ENCODE data around the gene GLYATL2.

Gene GLYATL2, protein sequence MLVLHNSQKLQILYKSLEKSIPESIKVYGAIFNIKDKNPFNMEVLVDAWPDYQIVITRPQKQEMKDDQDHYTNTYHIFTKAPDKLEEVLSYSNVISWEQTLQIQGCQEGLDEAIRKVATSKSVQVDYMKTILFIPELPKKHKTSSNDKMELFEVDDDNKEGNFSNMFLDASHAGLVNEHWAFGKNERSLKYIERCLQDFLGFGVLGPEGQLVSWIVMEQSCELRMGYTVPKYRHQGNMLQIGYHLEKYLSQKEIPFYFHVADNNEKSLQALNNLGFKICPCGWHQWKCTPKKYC

DNA sequence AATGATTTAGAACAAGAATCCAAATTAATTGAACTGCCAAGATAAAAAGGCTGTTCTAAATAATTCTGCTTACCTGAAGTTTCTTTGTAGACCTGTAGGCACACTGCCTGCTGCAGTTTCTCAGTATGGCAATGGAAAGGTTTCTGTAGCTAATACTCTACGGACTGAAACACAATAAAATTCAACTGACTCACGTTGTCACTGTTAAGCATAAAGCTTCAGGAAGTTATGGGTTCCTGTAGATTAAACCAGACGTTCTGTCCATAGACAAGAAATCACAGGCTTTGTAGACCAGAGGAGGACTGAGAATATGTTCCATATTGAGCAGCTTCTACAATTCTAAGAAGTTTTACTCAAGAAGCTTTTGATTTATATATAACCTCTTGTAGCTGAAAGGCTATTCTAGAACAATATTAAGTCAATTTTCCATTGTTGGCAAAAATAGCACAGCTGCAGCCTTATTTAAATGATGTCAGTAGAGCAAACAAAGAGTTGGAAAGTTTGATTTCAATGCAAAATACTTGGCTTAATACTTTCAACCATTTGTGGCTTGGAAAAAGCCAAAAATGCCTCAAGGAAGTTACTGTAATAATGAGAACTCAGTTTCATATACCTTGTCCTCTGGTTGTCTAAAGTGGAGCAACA is at the start of gene GLYATL2:
TSS of gene GLYATL2 (minus strand) at position 344 of the 645 bp plus-strand sequence. CDS start 5,092 bp downstream, outside the sequence.
- no peak for DNase-seq (ENCODE audit: low read depth)

DNA sequence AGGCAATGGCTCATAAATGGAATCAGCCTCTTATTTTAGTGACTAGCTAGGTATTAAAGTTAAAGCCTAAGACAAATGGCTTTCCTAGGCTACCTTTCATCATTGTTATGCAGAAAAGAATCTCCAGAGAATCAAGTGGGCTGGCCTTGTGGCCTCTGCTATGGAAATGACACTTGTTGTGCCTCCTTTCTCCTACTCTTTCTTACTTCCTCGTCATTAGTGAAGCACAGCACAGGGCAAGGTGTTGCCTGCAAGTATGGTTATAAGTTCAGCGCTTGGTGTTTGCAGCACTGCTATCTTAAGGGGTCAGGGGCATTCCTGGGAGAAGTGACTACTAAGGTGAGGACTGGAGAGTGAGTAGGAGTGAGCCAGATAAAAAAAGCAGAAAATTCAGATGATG is 49.4 kb upstream of the GLYATL2 start:
- DNase-seq (ENCODE audit: low read depth) = no peak

DNA sequence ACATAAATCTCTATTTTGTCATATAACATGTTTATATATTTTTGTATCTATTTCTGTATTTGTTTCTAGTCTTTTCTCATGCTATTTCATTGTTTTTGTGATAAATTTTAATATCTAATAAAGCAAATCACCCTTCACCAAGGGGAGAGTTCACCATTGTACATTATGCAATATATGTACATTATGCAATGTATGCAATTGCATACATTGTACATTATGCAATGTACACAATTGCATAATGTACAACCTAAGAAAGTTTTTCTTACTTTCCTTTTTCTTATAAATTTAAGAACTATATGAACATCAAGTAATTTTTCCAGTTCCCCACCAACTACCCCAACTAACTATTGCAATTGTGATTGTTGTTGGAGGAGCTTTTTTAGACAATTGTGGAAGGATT is 44.1 kb upstream of the GLYATL2 start:
- DNase-seq (ENCODE audit: low read depth) = no peak

DNA sequence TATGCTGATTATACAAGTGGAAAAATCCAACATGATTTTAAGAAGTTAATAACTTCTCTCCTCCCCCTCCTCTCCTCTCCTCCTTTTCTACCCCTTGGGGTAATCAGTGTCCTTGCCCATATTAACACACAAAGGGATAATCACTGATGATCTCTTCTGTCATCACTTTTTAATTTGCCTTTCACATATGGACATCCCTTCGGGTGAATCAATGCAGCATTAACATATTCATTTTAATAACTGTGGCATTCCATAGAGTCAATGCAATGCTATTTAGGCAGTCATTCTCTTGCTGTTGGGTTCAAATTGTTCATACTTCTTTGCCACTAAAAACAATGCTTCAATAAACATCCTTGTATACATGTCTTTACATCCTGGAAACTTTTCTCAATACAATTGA is 42.9 kb upstream of the GLYATL2 start:
- no peak for DNase-seq (ENCODE audit: low read depth)

DNA sequence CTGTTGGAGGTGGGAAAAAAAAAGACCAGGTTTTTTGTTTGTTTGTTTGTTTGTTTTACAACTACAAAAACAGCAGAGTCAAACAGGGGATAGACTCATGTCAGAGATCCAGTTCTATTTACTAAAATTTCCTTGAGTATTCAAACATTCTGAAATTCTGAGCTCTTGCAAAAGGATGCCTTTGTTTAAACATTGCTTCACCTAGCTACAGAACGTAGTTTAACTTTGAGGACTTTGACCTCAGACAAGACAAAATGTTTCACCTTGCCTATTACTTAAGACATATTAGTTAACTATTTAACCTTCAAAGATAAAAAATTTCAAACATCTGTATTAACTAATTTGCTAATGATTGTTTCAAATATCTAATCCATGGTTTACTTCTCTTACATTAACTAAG is 36.1 kb upstream of the GLYATL2 start:
- DNase-seq (ENCODE audit: low read depth) = no peak

DNA sequence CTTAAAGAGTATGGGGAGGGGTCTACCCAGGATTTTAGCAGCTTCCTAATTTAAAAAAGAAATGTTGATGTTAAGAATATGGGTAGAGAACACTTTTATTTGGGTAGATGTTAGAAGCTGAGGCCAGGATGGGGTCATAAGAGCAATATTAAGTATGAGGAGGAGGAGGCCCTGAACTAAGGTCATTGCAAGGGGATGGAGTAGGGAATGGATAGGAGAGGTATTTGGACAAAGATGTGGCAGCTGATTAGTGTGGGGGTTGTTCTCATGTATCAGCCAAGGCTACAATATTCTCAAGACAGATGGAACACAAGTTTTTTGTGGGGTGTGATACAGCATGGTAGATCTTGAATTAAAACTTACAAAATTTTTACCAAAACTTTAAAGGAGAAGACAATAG is 35.7 kb upstream of the GLYATL2 start:
- no peak for DNase-seq (ENCODE audit: low read depth)

DNA sequence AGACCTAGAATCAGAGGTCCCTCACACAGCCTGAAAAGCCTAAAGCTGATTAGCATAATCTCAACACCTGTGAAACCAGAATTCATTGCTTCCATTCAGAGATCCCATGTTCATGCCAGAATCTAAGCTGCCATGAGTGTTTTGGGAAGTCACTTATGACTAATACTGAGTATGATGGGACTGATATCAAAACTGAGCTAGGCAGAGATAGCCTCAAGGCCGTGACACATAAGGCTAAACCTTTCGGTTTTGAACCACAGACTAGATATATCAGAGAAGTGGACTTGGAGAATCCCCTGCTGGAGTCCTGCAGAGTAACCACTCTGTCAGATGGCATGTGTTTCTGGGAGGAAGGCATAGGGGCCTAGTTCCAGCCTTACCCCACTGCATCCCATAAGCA is 23.1 kb upstream of the GLYATL2 start:
- no peak for DNase-seq (ENCODE audit: low read depth)

DNA sequence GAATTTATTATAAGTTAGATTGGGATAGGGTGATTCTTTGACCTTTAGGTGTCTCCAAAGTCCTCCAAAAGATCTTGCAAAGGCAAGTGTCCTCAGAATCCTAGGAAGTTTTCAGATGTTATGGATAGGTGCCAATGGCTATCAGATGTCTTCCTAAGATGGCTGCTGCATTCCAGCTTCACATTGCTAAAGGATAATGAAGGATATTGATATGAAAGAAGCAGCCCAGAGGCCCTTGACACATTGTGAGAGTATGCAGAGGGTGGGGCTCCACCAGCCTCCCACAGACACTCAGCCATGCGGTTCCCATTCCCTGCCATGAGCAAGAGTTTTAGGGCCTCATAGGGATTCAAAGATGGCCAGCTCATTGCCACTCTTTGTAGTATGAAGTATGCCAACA is 22.3 kb upstream of the GLYATL2 start:
- no peak for DNase-seq (ENCODE audit: low read depth)

DNA sequence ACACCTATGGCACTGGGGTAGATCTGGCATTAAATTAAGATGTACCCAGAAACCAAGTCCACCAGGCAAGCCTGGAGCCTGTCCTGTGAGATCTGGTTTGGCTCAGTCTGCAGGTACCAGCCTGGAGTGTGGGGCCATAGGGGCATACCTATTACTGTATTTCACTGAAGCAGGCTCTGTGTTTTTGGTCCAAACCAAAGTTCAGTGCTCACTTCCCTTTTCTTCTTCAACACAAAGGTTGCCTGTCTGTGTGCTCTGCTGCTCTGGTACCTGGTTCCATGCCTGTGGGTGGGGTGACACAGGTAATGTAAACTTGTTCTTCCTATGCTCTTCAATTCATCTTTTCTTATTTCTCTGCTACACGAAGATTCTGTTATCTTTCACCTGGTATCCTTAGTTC is 19.8 kb upstream of the GLYATL2 start:
- DNase-seq (ENCODE audit: low read depth) = no peak

DNA sequence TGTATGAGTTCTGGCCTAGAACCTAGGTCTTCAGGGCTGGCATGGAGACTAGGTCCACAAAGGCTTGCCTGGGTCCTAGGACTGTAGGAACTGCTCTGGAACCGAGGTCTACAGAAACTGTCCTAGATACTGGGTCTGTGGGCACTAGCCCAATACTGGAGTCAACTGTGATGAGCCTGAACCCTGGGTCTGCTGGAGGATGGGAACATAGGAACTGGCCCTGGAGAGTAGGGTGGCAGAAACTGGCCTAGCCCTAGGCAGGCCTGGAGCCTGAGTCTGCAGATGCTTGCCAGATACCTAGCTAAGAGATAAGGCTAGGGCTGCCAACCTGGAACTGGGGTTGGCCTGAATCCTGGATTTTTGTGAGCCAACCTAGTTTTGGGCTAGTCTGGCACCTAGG is 19.2 kb upstream of the GLYATL2 start:
- DNase-seq (ENCODE audit: low read depth) = no peak

DNA sequence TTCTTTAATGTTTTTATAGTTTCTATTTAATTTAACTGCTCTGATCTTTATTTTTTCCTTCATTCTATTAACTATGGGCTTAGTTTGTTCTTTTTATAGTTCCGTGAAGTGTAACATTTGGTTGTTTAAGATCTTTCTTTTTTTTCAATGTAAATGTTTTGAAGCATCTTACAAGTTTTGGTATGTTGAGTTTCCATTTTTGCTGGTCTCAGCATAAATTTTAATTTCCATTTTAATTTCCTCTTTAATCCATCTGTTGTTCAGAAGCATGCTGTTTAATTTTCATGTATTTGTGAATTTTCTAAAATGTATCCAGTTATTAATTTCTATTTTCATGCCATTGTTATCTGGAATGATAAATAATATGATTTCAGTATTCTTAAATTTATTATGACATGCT is 17.0 kb upstream of the GLYATL2 start:
- no peak for DNase-seq (ENCODE audit: low read depth)

DNA sequence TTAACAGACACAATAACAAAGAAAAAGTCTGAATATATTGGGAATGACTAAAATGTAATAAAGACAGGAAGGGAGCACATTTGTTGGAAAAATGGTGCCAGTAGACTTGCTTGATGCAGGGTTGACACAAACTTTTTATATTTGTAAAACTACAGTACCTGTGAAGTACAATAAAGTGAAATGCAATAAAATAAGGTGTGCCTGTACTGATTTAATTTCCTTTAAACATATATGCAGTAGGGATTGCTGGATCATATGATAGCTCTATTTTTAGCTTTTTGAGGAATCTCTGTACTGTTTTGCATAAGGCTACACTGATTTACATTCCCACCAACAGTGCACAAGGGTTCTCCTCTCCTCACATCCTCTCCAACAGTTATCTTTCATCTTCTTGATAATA is 12.3 kb upstream of the GLYATL2 start:
- no peak for DNase-seq (ENCODE audit: low read depth)

DNA sequence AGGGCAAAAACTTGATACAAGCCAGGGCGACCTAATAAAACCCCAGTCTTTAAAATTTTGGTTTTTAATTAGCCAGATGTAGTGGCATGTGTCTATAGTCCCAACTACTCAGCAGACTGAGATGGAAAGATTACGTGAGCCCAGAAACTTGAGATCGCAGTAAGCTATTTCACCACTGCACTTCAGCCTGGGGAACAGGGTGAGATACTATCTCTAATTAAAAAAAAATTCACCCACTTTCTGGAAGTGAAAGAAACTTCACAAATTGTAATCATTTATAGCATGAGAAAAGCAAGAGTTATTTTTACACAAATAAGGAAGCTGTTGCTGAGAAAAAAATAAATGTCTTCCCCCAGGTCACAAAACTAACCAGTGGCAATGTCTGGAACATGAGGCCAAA is 882 bp upstream of the GLYATL2 start:
- no peak for DNase-seq (ENCODE audit: low read depth)

DNA sequence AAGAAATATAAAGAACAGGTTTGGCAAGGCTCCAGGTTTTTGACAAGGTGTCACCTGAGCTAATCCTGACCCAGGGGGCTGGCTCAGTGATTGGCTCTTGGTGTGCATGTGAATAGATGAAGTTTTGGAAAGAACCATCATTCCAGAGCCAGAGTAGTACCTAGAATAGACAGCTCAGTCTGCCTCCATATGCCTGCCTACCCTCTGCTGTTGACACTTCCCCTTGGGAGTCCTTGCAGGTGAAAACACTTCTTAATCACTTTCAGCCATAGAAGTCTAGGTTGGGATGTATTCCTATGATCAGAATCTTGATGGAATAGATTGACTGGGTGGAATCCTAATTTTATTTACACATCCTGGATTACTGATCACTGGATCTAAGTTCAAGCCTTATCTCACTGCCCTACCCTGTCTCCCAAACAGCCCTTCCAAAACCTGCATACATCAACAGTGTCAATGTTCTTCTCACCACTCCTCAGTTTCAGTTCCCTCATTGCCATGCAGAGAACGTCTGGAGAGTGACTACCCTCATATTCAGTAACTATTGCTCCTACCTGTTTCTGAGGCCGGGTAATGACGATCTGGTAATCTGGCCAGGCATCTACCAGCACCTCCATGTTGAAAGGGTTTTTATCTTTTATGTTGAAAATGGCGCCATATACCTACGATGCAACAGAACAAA is 6.7 kb downstream of the GLYATL2 start:
- no peak for DNase-seq (ENCODE audit: low read depth)

DNA sequence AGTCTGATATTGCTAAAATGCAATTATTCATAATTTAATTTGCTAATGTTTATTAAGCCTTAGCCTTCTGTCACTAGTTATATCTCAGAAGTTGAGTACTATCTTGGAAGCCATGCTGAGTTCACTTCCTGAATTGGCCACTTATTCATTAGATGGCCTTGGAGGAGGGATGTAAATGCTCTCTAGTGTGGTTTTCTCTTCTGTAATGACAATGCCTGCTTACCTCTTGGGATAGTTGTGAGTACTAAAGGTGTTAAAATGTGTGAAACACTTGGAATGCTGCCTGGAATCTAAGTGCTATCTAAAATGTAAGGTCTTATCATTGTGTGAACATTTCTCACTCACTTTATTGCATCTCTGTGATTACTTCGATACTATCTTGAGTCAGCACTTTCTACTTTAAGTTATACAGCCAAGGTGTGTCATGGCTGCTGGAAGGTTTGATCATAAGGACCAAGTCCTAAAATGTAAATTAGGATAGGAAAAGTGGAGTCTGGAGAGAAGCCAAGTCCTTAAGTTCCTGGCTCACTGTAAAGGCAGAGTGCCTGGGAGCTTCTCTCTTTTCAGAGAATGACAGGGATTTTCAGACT is 12.4 kb downstream of the GLYATL2 start:
- no peak for DNase-seq (ENCODE audit: low read depth)

DNA sequence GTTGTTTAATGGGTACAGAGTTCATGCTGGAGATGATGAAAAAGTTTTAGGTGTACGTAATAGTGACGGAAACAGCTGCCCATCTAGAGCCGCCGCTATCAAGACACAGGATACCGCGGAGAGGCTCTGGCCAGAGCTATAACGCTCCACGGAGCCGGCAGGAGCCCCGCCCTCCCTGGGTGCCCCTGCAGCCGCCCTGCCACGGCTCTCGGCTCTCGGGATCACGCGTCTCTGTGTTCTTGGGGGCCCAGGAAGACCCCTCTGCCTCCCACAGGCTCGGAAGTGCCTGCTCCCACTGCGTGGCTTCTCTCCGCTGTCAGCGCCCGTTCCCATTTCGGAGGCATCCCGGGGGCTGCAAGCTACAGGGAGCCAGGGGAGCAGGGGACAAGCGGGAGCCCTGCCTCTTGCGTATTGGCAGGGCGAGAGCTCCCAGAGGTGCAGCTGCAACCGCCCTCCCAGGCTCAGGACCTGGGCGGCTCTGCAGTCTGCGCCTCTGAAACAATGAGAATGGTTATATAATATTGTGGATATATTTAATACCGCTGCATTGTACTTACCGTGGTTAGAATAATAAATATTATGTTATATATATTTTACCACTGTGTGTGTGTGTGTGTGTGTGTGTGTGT is 13.7 kb downstream of the GLYATL2 start:
- DNase-seq (ENCODE audit: low read depth) = no peak

DNA sequence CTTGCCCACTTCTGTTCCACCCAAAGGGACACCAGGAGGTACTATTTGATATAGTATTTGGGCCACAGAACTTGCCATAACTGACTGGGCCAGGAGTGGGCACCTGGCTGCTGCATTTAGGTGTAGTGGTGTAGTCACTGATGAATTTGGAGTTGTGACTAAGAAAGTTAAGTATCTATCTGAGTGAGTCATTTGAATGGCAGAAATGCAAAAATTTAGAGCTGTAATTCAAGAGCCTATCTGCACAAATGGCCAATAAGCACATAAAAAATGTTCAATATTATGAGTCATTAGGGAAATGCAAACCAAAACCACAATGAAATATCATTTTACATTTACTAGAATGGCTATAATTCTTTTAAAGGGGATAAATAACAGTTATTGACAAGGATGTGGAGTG is 14.7 kb downstream of the GLYATL2 start:
- no peak for DNase-seq (ENCODE audit: low read depth)

DNA sequence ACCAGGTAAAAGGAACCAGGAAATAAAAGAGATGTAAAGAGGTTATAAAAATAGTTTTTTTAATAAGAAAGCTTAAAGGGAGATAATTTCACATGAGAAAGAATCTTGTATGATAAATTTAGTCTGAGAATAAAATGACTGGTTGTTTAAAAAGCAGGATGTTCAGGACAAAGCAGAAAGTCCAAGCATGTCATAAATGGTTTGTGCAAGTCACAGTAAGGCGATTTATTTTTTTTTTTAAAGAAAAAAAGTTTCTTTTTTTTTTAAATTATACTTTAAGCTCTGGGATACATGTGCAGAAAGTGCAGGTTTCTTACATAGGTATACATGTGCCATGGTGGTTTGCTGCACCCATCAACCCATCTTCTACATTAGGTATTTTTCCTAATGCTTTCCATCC is 30.8 kb downstream of the GLYATL2 start:
- no peak for DNase-seq (ENCODE audit: low read depth)

DNA sequence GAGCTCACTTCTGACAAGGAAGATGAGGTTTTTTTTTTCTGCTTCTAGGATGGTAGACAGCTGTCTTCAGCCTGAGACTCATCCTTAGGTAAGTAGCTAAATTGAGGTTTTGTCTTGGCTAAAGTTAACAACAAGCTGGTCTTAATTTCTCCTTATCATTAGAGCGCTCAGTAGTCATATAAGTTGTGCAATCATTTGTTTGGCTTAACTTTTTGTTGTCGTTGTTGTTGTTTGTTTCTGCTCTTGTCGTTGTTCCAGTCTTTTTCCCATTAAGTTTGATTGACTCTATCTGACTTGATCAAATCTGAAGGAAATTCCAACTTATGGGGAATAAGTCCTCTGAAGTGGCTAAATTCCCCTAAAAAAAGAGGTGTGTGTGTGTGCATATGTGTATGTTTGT is 33.0 kb downstream of the GLYATL2 start:
- DNase-seq (ENCODE audit: low read depth) = no peak

DNA sequence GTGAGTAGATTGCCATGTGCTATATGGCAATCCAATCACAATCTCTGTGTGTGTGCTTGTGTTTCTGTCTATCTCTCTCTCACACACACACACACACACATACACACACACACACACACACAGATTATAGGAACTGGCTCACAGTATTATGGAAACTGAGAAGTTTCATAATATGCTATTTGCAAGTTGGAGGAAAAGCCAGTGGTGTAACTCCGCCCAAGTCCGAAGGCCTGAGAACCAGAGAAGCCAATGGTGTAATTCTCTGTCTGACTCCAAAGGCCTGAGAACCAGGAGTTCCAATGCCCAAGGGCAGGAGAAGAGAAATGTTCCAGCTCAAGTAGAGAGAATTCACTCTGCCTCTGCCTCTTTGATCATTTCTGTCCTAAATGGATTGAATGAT is 37.2 kb downstream of the GLYATL2 start:
- no peak for DNase-seq (ENCODE audit: low read depth)

DNA sequence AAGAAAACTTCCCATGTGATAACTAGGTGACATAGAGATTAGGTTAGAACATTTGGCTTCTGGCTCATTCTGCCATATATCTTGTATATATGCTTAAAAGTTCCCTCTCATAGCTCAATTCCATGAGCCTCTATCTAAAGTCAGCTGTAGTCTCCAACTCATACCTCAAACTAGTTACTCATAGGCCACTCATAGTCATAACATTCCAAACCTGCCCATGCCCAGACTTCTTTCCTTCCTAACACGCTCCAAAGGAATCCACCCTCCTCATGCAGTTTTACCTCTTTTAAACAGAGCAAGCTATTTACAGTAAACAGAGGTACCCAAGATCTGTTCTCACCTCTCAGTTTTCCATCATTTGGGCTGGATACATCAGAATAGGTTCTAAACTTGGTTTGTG is 39.4 kb downstream of the GLYATL2 start:
- no peak for DNase-seq (ENCODE audit: low read depth)

DNA sequence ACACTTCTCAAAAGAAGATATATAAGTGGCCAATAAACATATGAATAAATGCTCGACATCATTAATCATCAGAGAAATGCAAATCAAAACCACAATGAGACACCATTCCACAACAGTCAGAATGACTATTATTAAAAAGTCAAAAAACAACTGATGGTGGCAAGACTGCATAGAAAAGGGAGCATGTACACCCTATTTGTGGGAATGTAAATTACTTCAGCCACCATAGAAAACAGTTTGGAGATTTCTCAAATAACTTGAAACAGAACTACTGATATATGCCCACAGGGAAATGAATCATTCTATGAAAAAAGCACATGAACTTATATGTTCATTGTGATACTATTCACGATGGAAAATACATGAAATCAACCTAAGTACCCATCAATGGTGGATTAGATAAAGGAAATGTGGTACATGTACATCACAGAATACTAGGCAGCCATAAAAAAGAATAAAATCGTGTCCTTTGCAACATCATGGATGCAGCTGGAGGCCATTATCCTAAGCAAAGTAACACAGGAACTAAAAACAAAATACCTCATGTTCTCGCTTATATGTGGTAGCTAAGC is 42.4 kb downstream of the GLYATL2 start:
- DNase-seq (ENCODE audit: low read depth) = no peak
